Panc1 (cell line): ENCODE results near the gene RNF113A. TPM values are rescaled to one million over a fixed set of nuclear protein-coding genes. Genes with fewer than 3 reads are reported as not detected.

Experiments
- ATAC-seq: fragments of 200-7000 bp; cut with Tn5 transposase; 2 replicates; pipeline ENCODE4 v1.9.1; 2020; ENCODE audit warnings: mild to moderate bottlenecking, moderate library complexity
- BruUV-seq: library from RNA; stranded (reverse); fragments of 400-500 nt; replicated peaks from 2 replicates; lab custom pipeline; 2021; lab: Mats Ljungman, UMichigan
- CTCF ChIA-PET: fragments of 300-600 bp; sonication (Branson Sonifier 250); formaldehyde crosslinking; loops from one replicate; lab custom pipeline; 2022; ENCODE audit warnings: antibody characterized with exemption; lab: Charles Lee
- POLR2A ChIA-PET: fragments of 300-600 bp; sonication (Branson Sonifier 250); formaldehyde crosslinking; loops from one replicate; lab custom pipeline; 2022; ENCODE audit warnings: antibody characterized with exemption; lab: Charles Lee
- DNase-seq: peaks from one replicate; pipeline ENCODE4 v3.0.0-alpha.2; 2010; ENCODE audit warnings: low read depth, low spot score
- H3K27ac ChIP-seq: 2 replicates; pipeline ENCODE4 v1.5.1; 2011; ENCODE audit warnings: mild to moderate bottlenecking, low read length, inconsistent platforms
- H3K27me3 ChIP-seq: fragments of 200-500 bp; sonication (Bioruptor generic); 2 replicates; pipeline ENCODE4 v1.6.0; 2014; ENCODE audit warnings: low read length, inconsistent platforms; ENCODE audit not compliant: control insufficient read depth, insufficient read depth
- H3K36me3 ChIP-seq: fragments of 200-500 bp; sonication (Bioruptor generic); 2 replicates; pipeline ENCODE4 v1.5.1; 2014; ENCODE audit warnings: inconsistent platforms, mild to moderate bottlenecking, low read length, moderate library complexity; ENCODE audit not compliant: control insufficient read depth, insufficient read depth
- H3K4me1 ChIP-seq: 2 replicates; pipeline ENCODE4 v1.5.1; 2011; ENCODE audit warnings: inconsistent platforms, mild to moderate bottlenecking, low read length, moderate library complexity; ENCODE audit not compliant: control insufficient read depth, insufficient read depth
- H3K4me3 ChIP-seq, 2 experiments: 2 replicates each; pipeline ENCODE4 v1.5.1; 2011 to 2012; ENCODE audit warnings: low read depth in 2 of 2, low read length in 2 of 2, mild to moderate bottlenecking in 2 of 2, inconsistent platforms in 1 of 2, moderate library complexity in 1 of 2
- H3K9me3 ChIP-seq: fragments of 200-500 bp; sonication (Bioruptor generic); 2 replicates; pipeline ENCODE4 v1.5.1; 2014; ENCODE audit warnings: low read depth, mild to moderate bottlenecking, inconsistent platforms, low read length, moderate library complexity; ENCODE audit not compliant: control insufficient read depth, insufficient read depth
- CTCF ChIP-seq: fragments of 450-650 bp; IDR thresholded peaks from 2 replicates; pipeline ENCODE4 v1.5.1; 2017; ENCODE audit warnings: mild to moderate bottlenecking
- POLR2AphosphoS5 ChIP-seq: IDR thresholded peaks from 2 replicates; pipeline ENCODE4 v1.6.1; 2012; ENCODE audit warnings: mild to moderate bottlenecking, low read depth, low read length, moderate library complexity
- REST ChIP-seq, 2 experiments: IDR thresholded peaks; 2 replicates each; pipeline ENCODE4 v1.6.1; 2011 to 2012; ENCODE audit warnings: low read depth in 2 of 2, control low read depth in 1 of 2, low read length in 1 of 2, mild to moderate bottlenecking in 1 of 2, moderate library complexity in 1 of 2; ENCODE audit not compliant: insufficient read depth in 1 of 2
- SIN3A ChIP-seq: IDR thresholded peaks from 2 replicates; pipeline ENCODE4 v1.6.1; 2012; ENCODE audit warnings: low read depth, mild to moderate bottlenecking, low read length, moderate library complexity, borderline replicate concordance; ENCODE audit not compliant: insufficient read depth
- TCF7L2 ChIP-seq: IDR thresholded peaks from 2 replicates; pipeline ENCODE4 v1.6.1; 2011; ENCODE audit warnings: mild to moderate bottlenecking, low read depth, low read length, inconsistent platforms
- in situ Hi-C: cut with HindIII; loops from 2 replicates; pipeline ENCODE4 v1.10.0; 2016; ENCODE audit warnings: low sequenced_read_pairs, low pct_unique_long_range_greater_than_20kb
- intact Hi-C: fragments of 100-400 bp; cut with micrococcal nuclease; formaldehyde crosslinking; loops from one replicate; pipeline ENCODE4 v1.10.0; 2022; ENCODE audit not compliant: unreplicated experiment
- total RNA-seq: library from RNA; stranded (reverse); gene quantifications from one replicate; pipeline ENCODE4 v1.2.1, GENCODE V29; 2021; ENCODE audit not compliant: unreplicated experiment

RNF113A gene
- total RNA-seq, 1 experiment from 2014 or later, result 23.4 TPM

- no TSS peak for BruUV-seq
- intact Hi-C loops, result no loop called here
- H3K27ac ChIP-seq, result no peak overlapping the region
- peak overlapping the region; percentile 59 to 70 for H3K4me3 ChIP-seq
- ChIA-PET CTCF (interaction anchor here (0.7 to 1.0 kb wide), 5 partner anchors 8 to 226 kb away, joined by 3 to 7 read pairs (median 3); partner anchors contain the start of genes AKAP14 and RPL39), POLR2A (interaction anchor here (0.6 kb wide), 1 partner anchor 9 kb away, joined by 3 read pairs; no protein-coding TSS in a partner anchor)
- no peaks in the 10 kb centered on the region for H3K27me3 ChIP-seq
- H3K9me3 ChIP-seq, result no peaks in the 10 kb centered on the region
- DNase-seq, result no peak
- H3K36me3 ChIP-seq, result no peaks in the 10 kb centered on the region
- TF ChIP-seq CTCF, result peak; percentile 93
- no peak for TF ChIP-seq POLR2AphosphoS5
- no peak for TF ChIP-seq REST (IDR thresholded peaks at IDR 0.05; ENCODE audit: insufficient read depth in 1 of 2, low read depth in 2 of 2, low read length in 1 of 2)
- TF ChIP-seq TCF7L2, result no peak
- 0 out of 2 replicates have a peak, but pooled peaks have one; percentile 25 for TF ChIP-seq SIN3A
- peaks cover 10% of the 10 kb centered on the region for H3K4me1 ChIP-seq
- in situ Hi-C loops, result no loop called here
- ATAC-seq, result peak; percentile 97
Observed at GRCh38 chrX:119887721-119888425, 16.3 kb upstream of the RNF113A start.

GRCh38 chrX:119885554-119886428, 14.3 kb upstream of the RNF113A start:
- ChIA-PET POLR2A (no interaction called here), CTCF (no interaction called here)
- no peaks in the 10 kb centered on the region for H3K9me3 ChIP-seq
- intact Hi-C loops (no loop called here), in situ Hi-C loops (no loop called here)
- peak overlapping the region; percentile 87 for H3K27ac ChIP-seq
- H3K4me1 ChIP-seq, result peaks cover 10% of the 10 kb centered on the region
- TF ChIP-seq TCF7L2 (no peak), SIN3A (no peak), CTCF (no peak), REST (IDR thresholded peaks at IDR 0.05; ENCODE audit: insufficient read depth in 1 of 2, low read depth in 2 of 2, low read length in 1 of 2) (no peak), POLR2AphosphoS5 (no peak; the same call in 1 of the 2 replicates)
- peak; percentile 81 for DNase-seq
- H3K36me3 ChIP-seq, result no peaks in the 10 kb centered on the region
- peak overlapping the region; percentile 41 to 61 for H3K4me3 ChIP-seq
- no peaks in the 10 kb centered on the region for H3K27me3 ChIP-seq
- no TSS peak for BruUV-seq
- peak; percentile 57 for ATAC-seq
